ENCODE results near the gene NRF1.
"Not testable (repeated sequence)": the region's sequence is repeated elsewhere in the genome, so short reads cannot be mapped to it uniquely, and the experiment has no call there.

The NRF1 gene

DNA sequence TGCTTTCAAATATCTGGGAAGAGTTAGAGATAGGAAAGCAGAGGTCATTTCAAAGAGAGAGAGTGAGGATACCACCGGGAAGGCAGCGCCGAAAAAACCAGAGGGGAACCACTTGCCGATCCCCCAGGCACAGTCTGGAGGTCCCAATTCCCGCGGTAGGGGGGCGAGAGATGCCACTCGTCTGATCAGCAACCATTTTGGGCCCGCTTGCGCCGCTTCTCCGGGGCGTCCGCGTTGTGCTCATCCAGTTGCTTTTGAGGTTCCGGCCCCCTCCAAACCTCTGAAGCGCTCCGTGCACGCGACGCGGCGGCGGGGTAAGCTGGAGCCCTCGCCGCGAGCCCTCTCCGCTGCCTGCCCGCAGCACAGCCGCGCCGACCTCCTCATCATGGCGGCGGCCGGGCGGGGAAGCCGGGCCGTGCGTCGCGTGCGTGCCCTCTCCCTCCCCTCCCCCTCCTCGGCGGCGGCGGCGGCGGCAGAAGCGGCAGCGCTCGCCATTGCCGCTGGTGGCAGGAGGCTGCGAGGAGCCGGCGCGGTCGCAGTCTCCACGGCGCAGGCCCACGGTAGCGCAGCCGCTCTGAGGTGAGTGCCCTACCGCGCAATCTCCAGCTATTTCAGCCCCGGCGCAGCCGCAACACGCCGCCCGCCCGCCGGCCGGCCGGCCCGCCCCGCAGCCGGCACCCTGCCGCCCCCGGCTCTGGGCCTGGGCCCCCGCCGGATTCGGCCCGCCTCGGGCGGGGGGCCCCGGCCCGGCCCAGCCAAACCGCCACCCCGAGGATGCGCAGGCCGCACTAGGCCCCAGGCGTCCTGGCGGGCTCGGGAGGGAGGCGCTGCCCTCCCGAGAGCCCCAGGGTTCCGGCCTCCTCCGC lies at the start of gene NRF1:
Gene NRF1 (plus strand): TSS at position 475 of the 866 bp plus-strand sequence. CDS start 45,632 bp downstream, outside the sequence.
- DNase-seq (ENCODE audit: low spot score) = peak; percentile 89

DNA sequence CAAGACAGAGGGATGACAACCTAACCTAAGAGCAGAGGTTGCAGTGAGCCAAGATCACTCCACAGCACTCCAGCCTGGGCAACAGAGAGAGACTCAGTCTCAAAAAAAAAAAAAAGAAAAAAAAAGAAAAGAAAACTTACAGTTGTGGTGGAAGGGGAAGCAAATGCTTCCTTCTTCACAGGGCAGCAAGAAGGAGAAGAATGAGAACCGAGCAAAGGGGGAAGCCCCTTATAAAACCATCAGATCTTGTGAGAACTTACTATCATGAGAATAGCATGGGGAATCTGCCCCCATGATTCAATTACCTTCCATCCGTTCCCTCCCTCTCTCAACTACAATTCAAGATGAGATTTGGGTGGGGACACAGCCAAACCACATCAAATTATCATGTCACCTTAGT lies 45.2 kb upstream of the NRF1 start:
- not testable (repeated sequence) for DNase-seq (ENCODE audit: low spot score)

DNA sequence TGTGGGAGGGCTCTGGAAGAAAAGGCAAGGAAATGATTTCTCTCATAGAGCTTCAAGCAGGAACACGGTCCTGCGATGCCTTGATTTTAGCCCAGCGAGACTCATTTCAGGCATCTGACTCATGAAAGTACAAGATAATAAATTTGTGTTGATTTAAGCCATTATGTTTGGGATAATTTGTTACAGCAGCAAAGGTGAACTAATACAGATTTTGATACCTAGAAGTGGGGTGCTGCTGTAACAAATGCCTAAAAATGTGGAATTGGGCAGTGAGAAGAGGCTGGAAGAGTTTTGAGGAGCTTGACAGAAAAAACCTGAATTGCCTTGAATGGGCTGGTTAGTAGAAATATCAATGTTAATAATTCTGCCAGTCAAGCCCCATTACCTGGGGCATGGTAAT lies 44.1 kb upstream of the NRF1 start:
- DNase-seq (ENCODE audit: low spot score) = no peak

DNA sequence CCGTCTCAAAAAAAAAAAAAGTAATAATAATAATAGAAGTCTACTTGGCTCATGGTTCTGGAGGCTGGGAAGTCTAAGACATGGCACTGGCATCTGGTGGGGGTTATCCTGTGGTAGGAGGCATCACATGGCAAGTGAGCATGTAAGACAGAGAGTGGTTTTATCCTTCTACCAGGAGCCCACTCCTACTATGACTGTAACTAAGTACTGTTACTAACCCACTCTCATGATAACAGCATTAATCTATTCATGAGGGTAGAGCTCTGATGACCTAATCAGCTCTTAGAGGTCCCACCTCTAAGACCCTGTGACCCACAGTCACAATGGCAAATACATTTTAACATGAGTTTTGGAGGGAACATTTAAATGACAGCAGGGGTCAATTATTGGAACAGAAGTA lies 43.3 kb upstream of the NRF1 start:
- DNase-seq (ENCODE audit: low spot score) = no peak

DNA sequence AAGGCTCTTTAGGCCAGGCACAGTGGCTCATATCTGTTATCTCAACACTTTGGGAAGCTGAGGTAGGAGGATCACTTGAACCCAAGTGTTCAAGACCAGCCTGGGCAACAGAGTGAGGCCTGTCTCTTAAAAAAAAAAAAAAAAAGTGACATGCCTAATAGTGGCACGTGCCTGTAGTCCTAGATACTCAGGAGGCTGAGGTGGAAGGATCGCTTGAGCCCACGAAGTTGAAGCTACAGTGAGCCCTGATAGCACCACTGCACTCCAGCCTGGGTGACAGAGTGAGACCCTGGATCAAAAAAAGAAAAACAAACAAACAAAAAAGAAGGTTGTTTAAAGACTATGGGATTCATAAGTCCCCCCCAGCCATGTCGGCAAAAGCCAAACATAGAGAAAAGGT lies 42.2 kb upstream of the NRF1 start:
- no peak for DNase-seq (ENCODE audit: low spot score)

DNA sequence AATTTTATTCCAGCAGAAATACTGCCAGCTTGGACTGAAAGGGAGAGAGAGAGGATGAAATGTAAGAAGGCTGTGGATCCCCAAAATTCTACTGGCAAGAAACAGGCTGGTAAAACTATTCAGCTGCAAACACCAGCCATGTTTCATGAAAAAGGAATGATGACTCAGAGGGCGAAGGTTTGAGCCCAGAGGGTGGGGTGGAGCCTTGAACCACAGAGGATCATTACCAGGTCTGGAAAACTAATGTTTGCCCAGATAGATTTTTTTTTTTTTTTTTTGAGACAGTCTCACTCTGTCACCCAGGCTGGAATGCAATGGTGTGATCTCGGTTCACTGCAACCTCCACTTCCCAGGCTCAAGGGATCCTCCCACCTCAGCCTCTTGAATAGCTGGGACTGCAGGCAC lies 41.7 kb upstream of the NRF1 start:
- peak; percentile 81 for DNase-seq (ENCODE audit: low spot score)

DNA sequence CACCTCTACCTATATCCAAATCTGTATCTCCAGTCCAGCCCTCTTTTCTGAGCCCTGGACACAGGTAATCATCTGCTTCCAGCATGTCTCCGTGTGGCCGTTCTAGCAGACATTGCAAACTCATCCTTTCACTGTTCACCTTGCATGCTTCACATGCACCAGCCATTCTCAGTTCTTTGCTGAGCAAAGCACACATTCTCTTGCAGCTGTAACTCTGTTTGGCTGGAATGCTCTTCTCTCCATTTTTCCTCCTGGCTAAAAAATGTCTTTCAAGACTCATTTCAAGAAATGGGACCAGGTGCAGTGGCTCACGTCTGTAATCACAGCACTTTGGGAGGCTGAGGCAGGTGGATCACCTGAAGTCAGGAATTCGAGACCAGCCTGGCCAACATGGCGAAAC lies 40.3 kb upstream of the NRF1 start:
- no peak for DNase-seq (ENCODE audit: low spot score)

DNA sequence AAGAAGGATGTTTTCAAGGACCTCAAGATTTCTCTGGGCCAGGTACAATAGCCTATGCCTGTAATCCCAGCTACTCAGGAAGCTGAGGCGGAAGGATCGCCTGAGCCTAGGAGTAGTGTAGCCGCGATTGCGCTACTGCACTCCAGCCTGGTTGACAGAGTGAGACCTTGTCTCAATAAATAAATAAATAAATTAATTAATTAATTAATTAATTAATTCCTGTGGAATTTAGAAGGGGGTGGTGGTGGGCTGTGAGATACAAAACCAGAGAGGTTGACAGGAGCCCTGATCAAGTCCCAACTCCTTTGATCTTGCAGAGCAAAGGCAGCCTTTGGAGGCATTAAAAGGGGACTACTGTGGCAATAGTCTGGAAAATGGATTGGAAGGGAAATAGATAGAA lies 39.3 kb upstream of the NRF1 start:
- no peak for DNase-seq (ENCODE audit: low spot score)

DNA sequence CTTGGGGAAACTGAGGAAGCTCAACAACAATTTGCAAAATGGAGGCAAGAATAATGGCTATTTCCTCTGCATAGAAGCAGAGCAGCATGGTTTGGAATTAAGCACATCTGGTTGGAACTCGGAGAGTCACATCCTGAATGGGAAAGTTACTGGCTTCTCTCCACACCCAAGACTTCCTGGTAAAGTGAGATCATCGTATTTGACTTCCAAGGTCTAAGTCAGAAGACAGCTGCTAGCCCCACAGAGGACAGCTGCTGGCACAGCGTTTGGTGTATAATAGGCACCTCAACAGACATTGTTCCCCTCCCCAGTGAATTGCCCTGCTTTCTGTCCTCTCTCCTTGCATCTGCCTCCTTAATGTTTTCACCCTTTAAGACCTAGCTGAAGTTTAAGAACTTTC lies 37.0 kb upstream of the NRF1 start:
- DNase-seq (ENCODE audit: low spot score) = peak; percentile 63

DNA sequence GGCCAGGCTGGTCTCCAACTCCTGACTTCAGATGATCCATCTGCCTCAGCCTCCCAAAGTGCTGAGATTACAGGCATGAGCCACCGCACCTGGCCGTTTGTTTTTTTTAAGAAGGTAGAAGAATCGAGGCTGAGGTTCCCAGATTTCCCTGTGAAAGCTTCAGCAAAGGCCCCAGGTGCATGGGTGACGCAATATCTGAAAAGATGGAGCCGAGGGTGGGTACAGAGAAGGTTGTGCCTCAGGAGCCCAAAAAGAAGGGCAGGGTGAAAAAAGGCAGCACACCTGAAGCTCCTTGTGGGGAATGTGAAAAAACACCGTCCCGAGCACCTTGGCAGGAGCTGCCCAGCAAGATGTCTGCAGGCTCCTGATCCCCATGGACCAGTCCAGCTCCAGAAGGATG lies 35.8 kb upstream of the NRF1 start:
- no peak for DNase-seq (ENCODE audit: low spot score)

DNA sequence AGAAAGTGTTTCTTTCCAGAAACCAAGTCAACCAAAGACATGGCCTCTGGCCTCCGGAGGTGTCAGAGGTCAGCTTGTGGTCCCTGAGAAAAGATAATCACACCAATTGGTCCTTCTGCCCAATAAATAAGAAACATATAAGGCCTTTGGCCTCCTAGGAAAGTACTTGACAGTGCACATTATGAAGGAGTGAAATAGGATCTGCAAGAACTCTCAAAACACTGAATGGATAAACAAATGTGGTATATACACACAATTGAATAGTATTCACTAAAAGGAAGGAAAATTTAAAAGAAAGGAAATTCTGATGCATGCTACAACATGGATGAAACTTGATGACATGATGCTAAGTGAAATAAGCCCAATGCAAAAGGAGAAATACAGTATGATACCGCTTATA lies 35.4 kb upstream of the NRF1 start:
- DNase-seq (ENCODE audit: low spot score) = no peak

DNA sequence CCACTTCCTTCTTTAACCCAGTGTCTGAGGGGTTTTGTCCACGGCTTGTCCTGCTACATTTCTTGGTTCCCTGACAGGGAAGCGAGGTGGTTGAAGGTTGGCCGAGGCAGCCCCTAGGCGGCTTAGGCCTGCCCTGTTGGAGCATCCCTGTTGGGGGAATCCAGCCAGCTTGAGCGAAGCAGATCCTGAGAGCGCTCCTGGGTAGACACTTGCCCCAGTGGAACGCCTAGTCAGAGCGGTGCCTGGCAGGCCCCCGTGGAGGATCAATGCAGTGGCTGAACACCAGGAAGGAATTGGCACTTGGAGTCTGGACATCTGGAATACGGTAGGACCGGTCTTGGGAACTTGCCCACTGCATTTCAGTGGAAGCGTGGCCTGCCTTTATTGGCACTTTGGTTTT lies 32.7 kb upstream of the NRF1 start:
- no peak for DNase-seq (ENCODE audit: low spot score)

DNA sequence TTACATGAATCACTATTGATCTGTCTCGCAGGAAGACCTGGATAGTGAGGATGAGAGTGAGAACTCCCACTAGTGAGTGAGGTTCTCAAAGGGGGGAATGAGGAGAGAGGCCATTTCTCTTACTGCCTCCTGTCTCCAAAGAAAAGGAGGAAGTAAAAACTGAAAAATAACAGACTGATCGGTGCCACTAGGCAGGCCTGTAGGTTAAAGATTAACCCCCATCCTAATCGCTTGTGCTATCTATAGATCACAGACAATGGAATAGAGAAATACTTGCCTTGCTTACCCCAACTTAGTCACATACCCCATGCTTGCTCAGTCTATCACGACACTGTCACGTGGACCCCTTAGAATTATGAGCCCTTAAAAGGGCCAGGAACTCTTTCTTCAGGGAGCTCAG lies 25.3 kb upstream of the NRF1 start:
- not testable (repeated sequence) for DNase-seq (ENCODE audit: low spot score)

DNA sequence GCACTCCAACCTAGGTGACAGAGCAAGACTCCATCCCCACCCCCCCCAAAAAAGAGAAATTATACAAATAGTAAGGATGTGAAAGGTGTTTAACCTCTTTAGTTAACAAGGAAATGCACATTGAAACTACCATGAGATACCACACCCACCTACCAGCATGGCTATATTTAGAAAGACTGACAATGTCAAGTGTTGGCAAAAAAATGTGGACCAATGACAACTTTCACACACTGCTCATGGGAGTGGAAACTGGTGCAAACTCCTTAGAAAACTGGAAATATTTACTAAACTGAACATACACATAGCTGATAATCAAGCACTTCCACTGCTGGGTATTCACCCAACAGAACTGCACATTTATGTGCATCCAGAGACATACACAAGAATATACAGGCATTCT lies 23.3 kb upstream of the NRF1 start:
- no peak for DNase-seq (ENCODE audit: low spot score)

DNA sequence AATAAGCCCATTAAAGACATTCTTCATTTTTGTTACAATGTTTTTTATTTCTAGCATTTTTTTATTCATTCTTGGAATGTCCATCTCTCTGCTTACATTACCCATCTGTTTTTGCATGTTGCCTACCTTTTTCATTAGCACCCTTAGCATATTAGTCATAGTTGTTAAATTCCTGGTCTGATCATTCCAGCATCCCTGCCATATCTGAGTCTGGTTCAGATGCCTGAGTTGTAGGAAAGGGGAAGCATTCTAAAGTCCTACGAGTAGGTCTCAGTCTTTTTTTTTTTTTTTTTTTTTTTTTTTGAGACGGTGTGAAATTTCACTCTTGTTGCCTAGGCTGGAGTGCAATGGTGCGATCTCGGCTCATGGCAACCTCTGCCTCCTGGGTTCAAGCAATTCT lies 19.7 kb upstream of the NRF1 start:
- no peak for DNase-seq (ENCODE audit: low spot score)

DNA sequence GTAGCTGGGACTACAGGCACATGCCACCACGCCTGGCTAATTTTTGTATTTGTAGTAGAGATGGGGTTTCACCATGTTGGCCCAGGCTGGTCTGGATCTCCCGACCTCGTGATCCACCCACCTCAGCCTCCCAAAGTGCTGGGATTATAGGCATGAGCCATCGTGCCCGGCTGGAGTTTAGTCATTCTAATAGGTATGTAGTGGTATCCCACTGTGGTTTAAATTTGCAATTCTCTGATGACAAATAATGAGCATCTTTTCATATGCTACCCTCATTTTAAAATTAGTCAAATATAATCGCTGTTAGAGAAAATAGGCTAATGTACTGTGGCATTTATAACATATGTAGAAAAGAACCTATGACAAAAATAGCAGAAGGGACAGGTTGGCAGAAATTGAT lies 15.1 kb upstream of the NRF1 start:
- DNase-seq (ENCODE audit: low spot score) = not testable (repeated sequence)

DNA sequence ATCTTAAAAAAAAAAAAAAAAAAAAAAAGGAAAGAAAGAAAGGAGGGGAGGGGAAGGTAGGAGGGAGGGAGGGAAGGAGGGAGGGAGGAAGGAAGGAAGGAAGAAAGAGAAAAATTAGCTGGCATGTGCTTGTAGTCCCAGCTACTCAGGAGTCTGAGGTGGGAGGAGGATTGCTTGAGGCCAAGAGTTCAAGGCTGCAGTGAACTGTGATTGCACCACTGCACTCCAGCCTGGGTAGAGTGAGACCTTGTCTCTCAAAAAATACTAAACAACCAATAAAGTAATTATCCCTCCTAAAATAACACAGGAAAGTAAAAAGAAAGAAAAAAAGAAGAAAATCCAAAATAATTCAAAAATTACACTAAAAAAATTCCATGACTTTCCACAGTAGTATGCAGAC lies 13.8 kb upstream of the NRF1 start:
- no peak for DNase-seq (ENCODE audit: low spot score)

DNA sequence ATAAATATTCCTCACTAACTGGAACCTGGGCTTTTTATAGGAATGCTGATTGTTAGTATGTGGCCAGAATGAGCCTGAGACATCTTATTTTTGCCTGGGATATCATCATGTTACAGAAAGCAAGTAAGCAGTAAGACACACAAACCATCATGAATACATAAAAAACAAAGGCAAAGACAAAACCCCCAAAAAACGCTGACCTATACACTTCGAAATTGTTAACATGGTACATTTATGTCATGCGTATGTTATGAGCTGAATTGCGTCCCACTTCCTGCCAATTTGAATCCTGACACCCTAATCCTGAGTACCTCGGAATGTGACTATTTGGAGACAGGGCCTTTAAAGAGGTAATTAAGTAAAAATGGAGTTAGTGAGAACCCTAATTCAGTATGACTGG lies 12.3 kb upstream of the NRF1 start:
- no peak for DNase-seq (ENCODE audit: low spot score)

DNA sequence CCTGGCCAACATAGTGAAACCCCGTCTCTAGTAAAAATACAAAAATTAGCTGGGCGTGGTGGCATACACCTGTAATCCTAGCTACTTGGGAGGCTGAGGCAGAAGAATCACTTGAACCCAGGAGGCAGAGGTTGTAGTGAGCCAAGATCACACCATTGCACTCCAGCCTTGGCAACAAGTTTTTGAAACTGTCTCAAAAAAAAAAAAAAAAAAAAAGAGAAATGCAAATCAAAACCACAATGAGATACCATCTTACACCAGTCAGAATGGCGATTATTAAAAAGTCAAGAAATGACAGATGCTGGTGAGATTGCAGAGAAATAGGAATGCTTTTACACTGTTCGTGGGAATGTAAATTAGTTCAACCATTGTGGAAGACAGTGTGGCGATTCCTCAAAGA lies 7.9 kb upstream of the NRF1 start:
- DNase-seq (ENCODE audit: low spot score) = not testable (repeated sequence)

DNA sequence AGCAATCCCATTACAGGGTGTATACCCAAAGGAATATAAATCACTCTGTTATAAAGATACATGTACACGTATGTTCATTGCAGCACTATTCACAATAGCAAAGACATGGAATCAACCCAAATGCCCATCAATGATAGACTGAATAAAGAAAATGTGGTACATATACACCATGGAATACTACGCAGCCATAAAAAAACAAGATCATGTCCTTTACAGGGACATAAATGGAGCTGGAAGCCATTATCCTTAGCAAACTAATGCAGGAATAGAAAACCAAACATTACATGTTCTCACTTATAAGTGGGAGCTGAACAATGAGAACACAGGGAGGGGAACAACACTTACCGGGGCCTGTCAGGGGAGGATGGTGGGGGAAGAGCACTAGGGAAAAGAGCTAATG lies 7.5 kb upstream of the NRF1 start:
- DNase-seq (ENCODE audit: low spot score) = not testable (repeated sequence)

DNA sequence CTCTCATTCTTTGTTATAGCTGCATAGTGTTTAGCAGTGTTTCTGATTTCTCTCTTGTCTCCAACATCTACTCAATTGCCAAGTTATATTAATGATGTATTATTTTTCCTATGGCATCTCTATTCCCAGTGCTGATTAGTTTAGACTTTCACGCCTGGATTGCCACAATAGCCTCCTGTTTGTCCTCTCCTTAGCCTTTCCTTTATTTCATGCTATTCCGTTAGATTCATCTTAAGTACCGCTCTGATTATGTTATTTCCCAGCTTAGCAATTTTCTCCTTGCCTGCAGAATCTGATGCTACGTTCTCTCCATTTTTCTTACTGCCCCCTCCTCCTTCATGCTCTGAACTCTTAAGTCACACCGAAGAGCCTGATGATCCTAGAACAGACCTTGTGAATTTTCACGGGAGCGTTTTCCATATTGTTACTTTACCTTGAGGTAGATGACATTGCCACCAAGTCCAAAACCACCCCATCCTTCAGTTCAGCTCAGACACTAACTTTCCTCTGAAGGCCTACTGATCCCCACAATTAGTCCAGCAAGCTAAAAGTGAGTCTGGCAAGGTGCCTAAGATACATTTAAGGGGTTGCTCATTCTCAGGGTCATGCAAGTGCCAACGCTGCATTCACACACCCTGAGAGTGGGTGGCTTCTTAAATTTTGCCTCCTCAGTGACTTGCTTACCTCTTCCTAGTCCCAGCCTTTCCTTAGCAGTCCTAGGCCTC lies 6.6 kb upstream of the NRF1 start:
- no peak for DNase-seq (ENCODE audit: low spot score)

DNA sequence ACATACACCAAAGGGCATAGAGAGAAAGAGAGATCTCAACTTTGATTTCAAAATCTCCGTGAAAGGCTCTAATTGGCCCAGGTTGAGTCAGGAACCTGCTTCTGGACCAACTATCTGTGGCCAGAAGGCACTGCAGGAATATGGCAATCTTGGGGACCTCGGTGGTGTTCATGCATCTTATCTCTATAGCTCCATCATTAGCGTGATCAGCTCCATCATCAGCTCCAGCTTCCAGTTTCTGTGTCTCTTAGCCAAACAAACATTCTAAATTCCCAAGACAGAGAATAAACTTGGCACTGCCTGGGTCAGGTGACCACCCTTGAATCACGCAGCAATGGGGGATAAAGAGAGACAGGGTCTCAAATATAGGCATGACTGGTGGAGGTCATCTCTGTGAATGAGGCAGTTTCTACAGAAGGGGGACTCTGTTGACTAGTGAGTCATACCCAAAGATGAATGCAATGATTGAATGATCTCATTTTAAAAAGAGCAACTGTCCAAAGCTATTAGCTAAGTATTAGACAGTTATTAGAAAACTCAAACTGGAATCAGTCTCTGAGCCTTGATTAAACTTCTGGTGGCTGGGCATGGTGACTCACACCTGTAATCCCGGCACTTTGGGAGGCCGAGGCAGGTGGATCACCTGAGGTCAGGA lies 5.4 kb upstream of the NRF1 start:
- no peak for DNase-seq (ENCODE audit: low spot score)

DNA sequence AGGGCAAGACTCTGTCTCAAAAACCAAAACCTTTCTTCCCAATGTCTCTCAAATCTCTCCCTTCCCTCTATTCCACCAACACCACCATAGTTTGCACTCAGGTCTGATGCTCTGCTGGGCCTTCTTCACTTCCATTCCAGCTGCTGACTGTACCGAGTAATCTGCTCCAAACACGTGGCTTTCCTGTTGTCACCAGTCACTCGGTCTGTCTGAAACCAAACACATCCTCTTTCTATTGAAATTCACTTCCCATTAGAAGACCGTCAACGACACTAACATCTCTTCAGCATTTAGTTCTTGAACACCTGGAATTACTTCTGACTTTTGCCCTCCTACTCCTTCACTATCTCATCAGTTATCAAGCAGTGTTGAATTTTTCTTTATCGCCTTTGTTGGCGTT lies 4.7 kb upstream of the NRF1 start:
- DNase-seq (ENCODE audit: low spot score) = no peak
